IPS-18c (cell line): ENCODE data around the gene MCAT.

ENCODE experiments used
- H3K4me3 ChIP-seq: 2 replicates; pipeline ENCODE4 v1.7.0; 2013; ENCODE audit warnings: low read depth, mild to moderate bottlenecking, low read length, moderate library complexity; ENCODE audit not compliant: insufficient read depth
- H3K9me3 ChIP-seq: one replicate; pipeline ENCODE4 v1.6.1; 2013; ENCODE audit warnings: mild to moderate bottlenecking, low read length, moderate library complexity; ENCODE audit not compliant: control insufficient read depth, insufficient read depth

Gene MCAT

GRCh38 chr22:43176090-43176489, 32.9 kb upstream of the MCAT start:
- Histone ChIP-seq H3K9me3 (peaks cover 2% of the 10 kb centered on the region), H3K4me3 (no peak overlapping the region)

- no peak overlapping the region for H3K4me3 ChIP-seq
- peaks cover 2% of the 10 kb centered on the region for H3K9me3 ChIP-seq
Observed at GRCh38 chr22:43174941-43175531, 31.8 kb upstream of the MCAT start.

GRCh38 chr22:43173976-43174720, 30.9 kb upstream of the MCAT start:
- no peaks in the 10 kb centered on the region for H3K9me3 ChIP-seq
- H3K4me3 ChIP-seq = no peak overlapping the region

GRCh38 chr22:43173566-43173965, 30.4 kb upstream of the MCAT start:
- Histone ChIP-seq H3K4me3 (no peak overlapping the region), H3K9me3 (no peaks in the 10 kb centered on the region)

- Histone ChIP-seq H3K4me3 (no peak overlapping the region), H3K9me3 (no peaks in the 10 kb centered on the region)
Observed at GRCh38 chr22:43172191-43172590, 29.0 kb upstream of the MCAT start.

GRCh38 chr22:43171607-43172006, 28.4 kb upstream of the MCAT start:
- H3K4me3 ChIP-seq = no peak overlapping the region
- no peaks in the 10 kb centered on the region for H3K9me3 ChIP-seq

GRCh38 chr22:43171019-43171491, 27.9 kb upstream of the MCAT start:
- no peaks in the 10 kb centered on the region for H3K9me3 ChIP-seq
- no peak overlapping the region for H3K4me3 ChIP-seq

GRCh38 chr22:43170131-43170480, 26.9 kb upstream of the MCAT start:
- Histone ChIP-seq H3K9me3 (no peaks in the 10 kb centered on the region), H3K4me3 (no peak overlapping the region)

GRCh38 chr22:43169310-43170130, 26.3 kb upstream of the MCAT start:
- Histone ChIP-seq H3K9me3 (no peaks in the 10 kb centered on the region), H3K4me3 (no peak overlapping the region)

- Histone ChIP-seq H3K9me3 (no peaks in the 10 kb centered on the region), H3K4me3 (no peak overlapping the region)
Observed at GRCh38 chr22:43168471-43169309, 25.5 kb upstream of the MCAT start.

GRCh38 chr22:43167001-43167589, 23.9 kb upstream of the MCAT start:
- no peak overlapping the region for H3K4me3 ChIP-seq
- H3K9me3 ChIP-seq = no peaks in the 10 kb centered on the region

GRCh38 chr22:43166132-43166930, 23.1 kb upstream of the MCAT start:
- Histone ChIP-seq H3K9me3 (no peaks in the 10 kb centered on the region), H3K4me3 (no peak overlapping the region)

- no peak overlapping the region for H3K4me3 ChIP-seq
- no peaks in the 10 kb centered on the region for H3K9me3 ChIP-seq
Observed at GRCh38 chr22:43164636-43165035, 21.4 kb upstream of the MCAT start.

- Histone ChIP-seq H3K4me3 (no peak overlapping the region), H3K9me3 (no peaks in the 10 kb centered on the region)
Observed at GRCh38 chr22:43163241-43163795, 20.1 kb upstream of the MCAT start.

GRCh38 chr22:43162412-43163150, 19.4 kb upstream of the MCAT start:
- Histone ChIP-seq H3K4me3 (no peak overlapping the region), H3K9me3 (no peaks in the 10 kb centered on the region)
